Suprapubic skin (tissue), 4 donors: ENCODE results near the gene HYAL3.
"Not testable (repeated sequence)": the region's sequence is repeated elsewhere in the genome, so short reads cannot be mapped to it uniquely, and the experiment has no call there.

ENCODE experiments used
- EP300 ChIP-seq: sonication (generic); formaldehyde crosslinking; IDR thresholded peaks from one replicate; pipeline ENCODE4 v1.6.1; 2017; ENCODE audit warnings: antibody characterized with exemption
- POLR2A ChIP-seq, 2 donors: fragments of 450-650 bp; IDR thresholded peaks; one replicate each; pipeline ENCODE4 v1.6.1; 2017; ENCODE audit warnings: antibody characterized with exemption in 2 of 2, mild to moderate bottlenecking in 2 of 2, moderate library complexity in 2 of 2
- POLR2AphosphoS5 ChIP-seq, 3 donors: sonication (generic); formaldehyde crosslinking; IDR thresholded peaks; one replicate each; pipeline ENCODE4 v1.6.1; 2017; ENCODE audit warnings: antibody characterized with exemption in 3 of 3
- TF ChIP-seq, protein P1 (sequence below), 2 donors: fragments of 200-600 bp in 1 of 2; fragments of 450-650 bp in 1 of 2; sonication (generic) in 1 of 2; IDR thresholded peaks; one replicate each; pipeline ENCODE4 v1.5.1; 2016 to 2019; ENCODE audit warnings: antibody characterized with exemption in 2 of 2, mild to moderate bottlenecking in 1 of 2, moderate library complexity in 1 of 2

GRCh38 chr3:50284121-50284520 is 15.1 kb downstream of the HYAL3 start:
- TF ChIP-seq, protein P1, sequence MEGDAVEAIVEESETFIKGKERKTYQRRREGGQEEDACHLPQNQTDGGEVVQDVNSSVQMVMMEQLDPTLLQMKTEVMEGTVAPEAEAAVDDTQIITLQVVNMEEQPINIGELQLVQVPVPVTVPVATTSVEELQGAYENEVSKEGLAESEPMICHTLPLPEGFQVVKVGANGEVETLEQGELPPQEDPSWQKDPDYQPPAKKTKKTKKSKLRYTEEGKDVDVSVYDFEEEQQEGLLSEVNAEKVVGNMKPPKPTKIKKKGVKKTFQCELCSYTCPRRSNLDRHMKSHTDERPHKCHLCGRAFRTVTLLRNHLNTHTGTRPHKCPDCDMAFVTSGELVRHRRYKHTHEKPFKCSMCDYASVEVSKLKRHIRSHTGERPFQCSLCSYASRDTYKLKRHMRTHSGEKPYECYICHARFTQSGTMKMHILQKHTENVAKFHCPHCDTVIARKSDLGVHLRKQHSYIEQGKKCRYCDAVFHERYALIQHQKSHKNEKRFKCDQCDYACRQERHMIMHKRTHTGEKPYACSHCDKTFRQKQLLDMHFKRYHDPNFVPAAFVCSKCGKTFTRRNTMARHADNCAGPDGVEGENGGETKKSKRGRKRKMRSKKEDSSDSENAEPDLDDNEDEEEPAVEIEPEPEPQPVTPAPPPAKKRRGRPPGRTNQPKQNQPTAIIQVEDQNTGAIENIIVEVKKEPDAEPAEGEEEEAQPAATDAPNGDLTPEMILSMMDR (IDR thresholded peaks at IDR 0.05) = not testable (repeated sequence)
- not testable (repeated sequence) for TF ChIP-seq POLR2A (IDR thresholded peaks at IDR 0.05); POLR2AphosphoS5 (IDR thresholded peaks at IDR 0.05); EP300
